OCI-LY7 (cell line): ENCODE data around the gene CMTM7. TPM values are rescaled to one million over a fixed set of nuclear protein-coding genes. Genes with fewer than 3 reads are reported as not detected.

Experiments used
- BruUV-seq: library from RNA; stranded (reverse); fragments of 400-500 nt; replicated peaks from 2 replicates; lab custom pipeline; 2021; lab: Mats Ljungman, UMichigan
- CTCF ChIA-PET: fragments of 300-600 bp; sonication (Branson Sonifier 250); formaldehyde crosslinking; loops from one replicate; lab custom pipeline; 2022; ENCODE audit warnings: antibody characterized with exemption; ENCODE audit not compliant: unreplicated experiment; lab: Charles Lee
- POLR2A ChIA-PET: fragments of 300-600 bp; sonication (Branson Sonifier 250); formaldehyde crosslinking; loops from one replicate; lab custom pipeline; 2022; ENCODE audit warnings: antibody characterized with exemption; lab: Charles Lee
- DNase-seq: peaks from one replicate; pipeline ENCODE4 v3.0.0-alpha.2; 2015; ENCODE audit warnings: low spot score
- H2AFZ ChIP-seq: fragments of 200-600 bp; sonication (generic), shearing (Covaris generic); 2 replicates; pipeline ENCODE4 v1.6.1; 2014; ENCODE audit warnings: mild to moderate bottlenecking, antibody characterized with exemption, low read length, moderate library complexity
- H3K27ac ChIP-seq: fragments of 200-600 bp; sonication (generic); 2 replicates; pipeline ENCODE4 v1.5.1; 2014; ENCODE audit warnings: mixed run types, low read depth, mild to moderate bottlenecking, moderate library complexity, low read length, inconsistent platforms; ENCODE audit not compliant: poor library complexity, severe bottlenecking
- H3K36me3 ChIP-seq: fragments of 200-600 bp; sonication (generic); 2 replicates; pipeline ENCODE4 v1.6.1; 2014; ENCODE audit warnings: mild to moderate bottlenecking, antibody characterized with exemption, low read length, moderate library complexity, mixed read lengths; ENCODE audit not compliant: insufficient read depth
- H3K4me1 ChIP-seq: fragments of 200-600 bp; sonication (generic); 2 replicates; pipeline ENCODE4 v1.5.1; 2014; ENCODE audit warnings: mild to moderate bottlenecking, low read length; ENCODE audit not compliant: insufficient read depth, poor library complexity, severe bottlenecking
- H3K4me2 ChIP-seq: fragments of 200-600 bp; sonication (generic); 2 replicates; pipeline ENCODE4 v1.6.1; 2014; ENCODE audit warnings: mild to moderate bottlenecking, low read length
- H3K4me3 ChIP-seq: fragments of 200-600 bp; sonication (generic); 2 replicates; pipeline ENCODE4 v1.5.1; 2014; ENCODE audit warnings: mild to moderate bottlenecking, low read depth, low read length; ENCODE audit not compliant: poor library complexity, severe bottlenecking
- H3K79me2 ChIP-seq: fragments of 200-600 bp; sonication (generic); 2 replicates; pipeline ENCODE4 v1.6.1; 2016; ENCODE audit warnings: low read depth, mild to moderate bottlenecking, low read length, moderate library complexity, mixed read lengths; ENCODE audit not compliant: insufficient read depth
- H3K9me2 ChIP-seq: fragments of 200-600 bp; sonication (generic); 2 replicates; pipeline ENCODE4 v1.6.1; 2016; ENCODE audit warnings: mild to moderate bottlenecking, low read length, mixed read lengths; ENCODE audit not compliant: insufficient read depth
- H3K9me3 ChIP-seq: fragments of 200-600 bp; sonication (generic); 2 replicates; pipeline ENCODE4 v1.6.1; 2014; ENCODE audit warnings: mild to moderate bottlenecking, mixed run types, low read length, mixed read lengths
- H4K20me1 ChIP-seq: fragments of 200-600 bp; sonication (generic); 2 replicates; pipeline ENCODE4 v1.6.1; 2014; ENCODE audit warnings: mild to moderate bottlenecking, antibody characterized with exemption, low read length, moderate library complexity, mixed read lengths; ENCODE audit not compliant: insufficient read depth
- CTCF ChIP-seq: fragments of 200-600 bp; sonication (generic); conservative IDR thresholded peaks from 2 replicates; pipeline ENCODE4 v1.5.1; 2014; ENCODE audit warnings: mild to moderate bottlenecking, antibody characterized with exemption, low read length, moderate library complexity, mixed read lengths
- EZH2phosphoT487 ChIP-seq: fragments of 200-600 bp; sonication (generic); IDR thresholded peaks from 2 replicates; pipeline ENCODE4 v1.6.1; 2018; ENCODE audit warnings: low read depth, borderline replicate concordance, mild to moderate bottlenecking, mixed run types, antibody characterized with exemption, low read length, moderate library complexity, mixed read lengths
- intact Hi-C: fragments of 100-400 bp; cut with micrococcal nuclease; formaldehyde crosslinking; loops from one replicate; pipeline ENCODE4 v1.10.0; 2022; ENCODE audit not compliant: unreplicated experiment
- total RNA-seq, 2 experiments: library from RNA; depleted of rRNA in 1 of 2; stranded (reverse); fragments of >200 nt in 1 of 2; shearing (Covaris generic) in 1 of 2; gene quantifications; 2 replicates each; pipeline ENCODE4 v1.2.3, GENCODE V29; 2014 to 2022

Gene CMTM7
- total RNA-seq, 2 experiments from 2014 or later = 16.0 to 19.0 TPM

GRCh38 chr3:32499585-32499984, 107.9 kb downstream of the CMTM7 start:
- TF ChIP-seq CTCF (no peak), EZH2phosphoT487 (no peak)
- intact Hi-C loops = no loop called here
- Histone ChIP-seq H4K20me1 (peaks cover 14% of the 10 kb centered on the region; the same call in 1 of the 2 replicates), H3K27ac (no peak overlapping the region), H3K79me2 (peaks cover 44% of the 10 kb centered on the region; the same call in 1 of the 2 replicates), H3K9me3 (no peaks in the 10 kb centered on the region), H3K4me3 (no peak overlapping the region), H3K36me3 (peaks cover 6% of the 10 kb centered on the region), H3K4me2 (peak overlapping the region; percentile 81; the same call in 1 of the 2 replicates), H2AFZ (no peak overlapping the region), H3K4me1 (peaks cover 57% of the 10 kb centered on the region), H3K9me2 (no peaks in the 10 kb centered on the region)
- ChIA-PET CTCF (no interaction called here), POLR2A (interaction anchor here (0.8 to 1.8 kb wide), 6 partner anchors 12 to 185 kb away, joined by 3 to 9 read pairs (median 4); partner anchors contain the start of gene CNOT10)
- no TSS peak for BruUV-seq
- no peak for DNase-seq

GRCh38 chr3:32500231-32500630, 108.6 kb downstream of the CMTM7 start:
- no TSS peak for BruUV-seq
- Histone ChIP-seq H3K9me2 (no peaks in the 10 kb centered on the region), H3K9me3 (no peaks in the 10 kb centered on the region), H3K27ac (no peak overlapping the region), H2AFZ (no peak overlapping the region), H3K4me3 (peak overlapping the region; percentile 89), H4K20me1 (peaks cover 14% of the 10 kb centered on the region; the same call in 1 of the 2 replicates), H3K4me1 (peaks cover 50% of the 10 kb centered on the region), H3K79me2 (peaks cover 37% of the 10 kb centered on the region; the same call in 1 of the 2 replicates), H3K36me3 (peaks cover 6% of the 10 kb centered on the region), H3K4me2 (peak overlapping the region; percentile 81)
- POLR2A ChIA-PET = interaction anchor here (1.1 to 1.8 kb wide), 2 partner anchors 70 to 81 kb away, joined by 3 to 5 read pairs; no protein-coding TSS in a partner anchor
- CTCF ChIA-PET = no interaction called here
- no peak for DNase-seq
- intact Hi-C loops = no loop called here
- TF ChIP-seq EZH2phosphoT487 (no peak), CTCF (no peak)
